ENCODE results near the gene CTNNA1. TPM values are rescaled to one million over a fixed set of nuclear protein-coding genes. Genes with fewer than 3 reads are reported as not detected.
"Not testable (repeated sequence)": the region's sequence is repeated elsewhere in the genome, so short reads cannot be mapped to it uniquely, and the experiment has no call there.

Gene CTNNA1
- total RNA-seq, 1 donor: 327 TPM

DNA sequence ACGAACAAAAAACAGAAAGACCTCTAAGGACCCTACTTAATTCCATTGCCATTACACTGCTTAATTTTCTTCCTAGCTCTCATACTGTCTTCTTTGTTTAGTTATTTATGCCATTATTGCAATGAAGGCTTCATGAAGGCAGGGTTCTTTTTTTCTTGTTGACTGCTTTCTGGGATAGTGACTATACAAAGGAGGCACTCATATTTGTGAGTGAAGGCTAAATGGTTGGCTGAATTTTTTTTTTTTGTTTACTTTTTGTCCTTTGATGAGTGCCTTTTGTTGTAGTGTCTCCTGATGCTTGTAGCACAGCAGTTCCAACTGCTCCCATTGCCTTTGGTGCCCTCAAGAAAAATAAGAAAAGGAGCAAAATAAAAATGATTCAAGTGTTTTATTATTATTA lies 17.8 kb downstream of the CTNNA1 start:
- DNase-seq (ENCODE audit: low read depth): no peak
- no peak overlapping the region for H3K4me3 ChIP-seq (ENCODE audit: low read depth, low read length)
- TF ChIP-seq, protein P1, sequence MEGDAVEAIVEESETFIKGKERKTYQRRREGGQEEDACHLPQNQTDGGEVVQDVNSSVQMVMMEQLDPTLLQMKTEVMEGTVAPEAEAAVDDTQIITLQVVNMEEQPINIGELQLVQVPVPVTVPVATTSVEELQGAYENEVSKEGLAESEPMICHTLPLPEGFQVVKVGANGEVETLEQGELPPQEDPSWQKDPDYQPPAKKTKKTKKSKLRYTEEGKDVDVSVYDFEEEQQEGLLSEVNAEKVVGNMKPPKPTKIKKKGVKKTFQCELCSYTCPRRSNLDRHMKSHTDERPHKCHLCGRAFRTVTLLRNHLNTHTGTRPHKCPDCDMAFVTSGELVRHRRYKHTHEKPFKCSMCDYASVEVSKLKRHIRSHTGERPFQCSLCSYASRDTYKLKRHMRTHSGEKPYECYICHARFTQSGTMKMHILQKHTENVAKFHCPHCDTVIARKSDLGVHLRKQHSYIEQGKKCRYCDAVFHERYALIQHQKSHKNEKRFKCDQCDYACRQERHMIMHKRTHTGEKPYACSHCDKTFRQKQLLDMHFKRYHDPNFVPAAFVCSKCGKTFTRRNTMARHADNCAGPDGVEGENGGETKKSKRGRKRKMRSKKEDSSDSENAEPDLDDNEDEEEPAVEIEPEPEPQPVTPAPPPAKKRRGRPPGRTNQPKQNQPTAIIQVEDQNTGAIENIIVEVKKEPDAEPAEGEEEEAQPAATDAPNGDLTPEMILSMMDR (IDR thresholded peaks at IDR 0.05; ENCODE audit: insufficient read depth, low read length): no peak

DNA sequence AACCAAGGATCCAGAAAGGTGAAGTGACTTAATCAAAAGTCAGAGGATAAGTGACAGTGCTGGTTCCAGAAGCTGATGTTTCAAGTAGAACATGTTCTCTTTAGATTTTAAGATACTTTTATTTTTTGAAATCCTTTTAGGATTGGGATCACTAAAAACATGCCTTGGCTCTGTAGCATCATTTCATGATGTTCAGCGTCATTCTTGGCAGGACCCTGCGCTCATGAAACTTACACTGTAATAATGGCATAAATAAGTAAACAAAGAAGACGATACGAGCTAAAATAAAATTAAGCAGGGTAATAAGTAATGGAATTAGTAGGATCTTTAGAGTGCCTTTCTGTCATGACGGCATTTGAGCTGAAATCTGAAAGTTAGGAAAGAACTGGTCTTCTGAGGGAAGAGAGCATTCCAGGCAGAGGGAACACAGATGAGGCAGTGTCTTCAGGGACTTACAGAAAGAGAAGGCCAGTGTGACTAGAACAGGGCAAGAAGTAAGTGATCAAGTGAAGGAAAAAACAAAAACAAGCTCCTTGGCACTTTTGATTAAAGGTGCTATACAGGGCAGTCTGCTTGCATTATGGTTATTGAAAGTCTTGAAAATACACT lies 19.9 kb downstream of the CTNNA1 start:
- TF ChIP-seq, protein P1 (IDR thresholded peaks at IDR 0.05; ENCODE audit: insufficient read depth, low read length): no peak
- H3K4me3 ChIP-seq (ENCODE audit: low read depth, low read length): no peak overlapping the region
- peak; percentile 36 for DNase-seq (ENCODE audit: low read depth)

DNA sequence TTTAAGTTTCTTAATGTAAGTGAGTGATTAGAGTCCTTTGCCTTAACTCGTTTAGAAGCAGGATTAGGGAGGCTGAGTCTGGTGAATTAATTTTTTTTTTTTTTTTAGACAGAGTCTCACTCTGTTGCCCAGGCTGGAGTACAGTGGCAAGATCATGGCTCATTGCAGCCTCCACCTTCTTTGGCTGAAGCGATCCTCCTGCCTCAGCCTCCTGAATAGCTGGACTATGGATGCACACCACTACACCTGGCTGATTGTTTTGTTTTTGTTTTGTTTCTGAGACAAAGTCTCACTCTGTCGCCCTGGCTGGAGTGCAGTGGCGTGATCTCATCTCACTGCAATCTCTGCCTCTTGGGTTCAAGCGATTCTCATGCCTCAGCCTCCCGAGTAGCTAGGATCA lies 20.4 kb downstream of the CTNNA1 start:
- H3K4me3 ChIP-seq (ENCODE audit: low read depth, low read length); DNase-seq (ENCODE audit: low read depth): not testable (repeated sequence)

DNA sequence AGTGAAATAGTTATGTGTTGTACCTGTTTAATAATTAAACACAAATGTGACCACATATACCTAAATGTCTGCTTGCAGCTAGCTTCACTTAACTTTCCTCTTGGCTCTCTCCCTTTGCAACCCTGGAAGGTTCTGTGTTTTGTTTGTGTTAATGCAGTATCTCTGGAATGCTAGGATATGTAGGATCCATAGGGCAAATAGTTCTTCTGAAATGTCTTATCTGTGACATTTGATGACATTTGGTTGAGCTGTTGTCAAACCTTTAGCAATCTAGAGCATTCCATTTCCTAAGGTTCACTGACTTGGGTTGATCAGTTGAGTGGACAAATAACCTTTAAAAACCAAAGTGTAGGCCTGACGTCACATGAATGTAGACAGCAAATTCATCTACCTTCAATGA lies 21.8 kb downstream of the CTNNA1 start:
- H3K4me3 ChIP-seq (ENCODE audit: low read depth, low read length): no peak overlapping the region
- DNase-seq (ENCODE audit: low read depth): no peak
- TF ChIP-seq, protein P1 (IDR thresholded peaks at IDR 0.05; ENCODE audit: insufficient read depth, low read length): no peak

DNA sequence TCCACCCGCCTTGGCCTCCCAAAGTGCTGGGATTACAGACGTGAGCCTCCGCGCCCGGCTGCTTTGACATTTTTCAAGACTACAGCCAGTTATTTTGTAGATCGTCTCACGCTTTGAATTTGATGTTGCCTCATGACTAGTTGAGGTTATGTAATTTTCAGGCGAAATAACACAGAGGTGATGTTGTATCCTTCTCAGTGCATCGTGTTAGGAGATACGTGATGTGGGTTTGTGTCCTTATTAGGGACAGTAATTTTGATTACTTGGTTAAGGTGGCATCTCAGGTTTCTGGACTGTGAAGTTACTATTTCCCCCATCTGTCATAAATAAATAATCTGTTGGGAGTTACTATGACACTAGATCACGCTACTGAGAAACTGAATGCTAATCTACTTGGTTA lies 25.0 kb downstream of the CTNNA1 start:
- no peak overlapping the region for H3K4me3 ChIP-seq (ENCODE audit: low read depth, low read length)
- DNase-seq (ENCODE audit: low read depth): no peak
- TF ChIP-seq, protein P1 (IDR thresholded peaks at IDR 0.05; ENCODE audit: insufficient read depth, low read length): no peak

DNA sequence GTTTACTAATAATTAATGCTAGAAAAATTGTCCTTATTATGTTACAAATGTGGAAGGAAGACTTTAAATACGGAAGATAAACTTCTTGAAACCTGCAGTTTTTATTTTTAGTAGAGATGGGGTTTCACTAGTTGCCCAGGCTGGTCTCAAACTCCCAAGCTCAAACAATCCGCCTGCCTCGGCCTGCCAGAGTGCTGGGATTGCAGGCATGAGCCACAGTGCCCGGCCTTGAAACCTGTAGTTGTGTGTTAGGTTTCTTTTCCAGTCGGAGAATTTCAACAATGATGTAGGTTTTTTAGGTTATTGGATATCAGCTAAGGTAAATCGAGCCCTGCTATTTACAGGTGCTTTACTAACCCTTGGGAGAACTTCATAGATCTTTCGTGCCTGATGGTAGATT lies 30.8 kb downstream of the CTNNA1 start:
- TF ChIP-seq, protein P1 (IDR thresholded peaks at IDR 0.05; ENCODE audit: insufficient read depth, low read length): no peak
- no peak overlapping the region for H3K4me3 ChIP-seq (ENCODE audit: low read depth, low read length)
- no peak for DNase-seq (ENCODE audit: low read depth)

DNA sequence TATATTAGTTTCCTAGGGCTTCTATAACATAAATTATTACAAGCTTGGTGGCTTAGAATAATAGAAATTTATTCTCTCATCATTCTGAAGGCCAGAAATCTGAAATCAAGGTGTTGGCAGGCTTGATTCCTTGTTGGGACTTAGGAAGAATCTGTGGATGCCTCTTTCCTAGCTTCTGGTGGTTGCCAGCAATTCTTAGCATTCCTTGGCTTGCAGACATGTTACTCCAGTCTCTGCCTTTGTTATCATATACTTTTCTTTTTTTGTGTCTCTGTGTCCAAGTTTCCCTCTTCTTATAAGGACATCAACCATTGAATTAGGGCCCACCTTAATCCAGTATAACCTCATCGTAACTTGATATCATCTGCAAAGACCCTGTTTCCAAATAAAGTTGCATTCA lies 31.4 kb downstream of the CTNNA1 start:
- DNase-seq (ENCODE audit: low read depth): peak; percentile 78
- no peak overlapping the region for H3K4me3 ChIP-seq (ENCODE audit: low read depth, low read length)
- TF ChIP-seq, protein P1 (IDR thresholded peaks at IDR 0.05; ENCODE audit: insufficient read depth, low read length): no peak
